Astrocyte (in vitro differentiated cells and primary cell): Measurements from ENCODE around the gene ZBP1. TPM values are rescaled to one million over a fixed set of nuclear protein-coding genes. Genes with fewer than 3 reads are reported as not detected.

ENCODE experiments used
- DNase-seq: peaks from one replicate; pipeline ENCODE4 v3.0.0-alpha.2; 2010; ENCODE audit warnings: low read depth
- FAIRE-seq: peaks from 2 replicates; lab custom pipeline; 2011; peaks lifted over from hg19 to GRCh38; lab: Jason Lieb, UNC
- H2AFZ ChIP-seq: 2 replicates; pipeline ENCODE4 v1.6.0; 2012; ENCODE audit warnings: low read depth, low read length, inconsistent platforms
- H3K27ac ChIP-seq: 2 replicates; pipeline ENCODE4 v1.5.1; 2011; ENCODE audit warnings: low read depth, low read length, inconsistent platforms
- H3K27me3 ChIP-seq: 2 replicates; pipeline ENCODE4 v1.6.0; 2011; ENCODE audit warnings: low read length, inconsistent platforms; ENCODE audit not compliant: insufficient read depth
- H3K36me3 ChIP-seq: 2 replicates; pipeline ENCODE4 v1.5.1; 2011; ENCODE audit warnings: low read length, inconsistent platforms; ENCODE audit not compliant: insufficient read depth
- H3K4me1 ChIP-seq: 2 replicates; pipeline ENCODE4 v1.5.1; 2011; ENCODE audit warnings: low read length, inconsistent platforms; ENCODE audit not compliant: insufficient read depth
- H3K4me2 ChIP-seq: 2 replicates; pipeline ENCODE4 v1.6.0; 2012; ENCODE audit warnings: low read length, inconsistent platforms
- H3K4me3 ChIP-seq: 2 replicates; pipeline ENCODE4 v1.5.1; 2011; ENCODE audit warnings: low read depth, mild to moderate bottlenecking, low read length, inconsistent platforms; ENCODE audit not compliant: insufficient read depth
- H3K79me2 ChIP-seq: 2 replicates; pipeline ENCODE4 v1.6.0; 2012; ENCODE audit warnings: mild to moderate bottlenecking, low read length, inconsistent platforms; ENCODE audit not compliant: insufficient read depth
- H3K9ac ChIP-seq: 2 replicates; pipeline ENCODE4 v1.6.0; 2012; ENCODE audit warnings: mild to moderate bottlenecking, low read length, inconsistent platforms
- H3K9me3 ChIP-seq: 2 replicates; pipeline ENCODE4 v1.5.1; 2012; ENCODE audit warnings: low read depth, mild to moderate bottlenecking, low read length, inconsistent platforms; ENCODE audit not compliant: insufficient read depth
- H4K20me1 ChIP-seq: 2 replicates; pipeline ENCODE4 v1.6.0; 2012; ENCODE audit warnings: low read length, inconsistent platforms; ENCODE audit not compliant: insufficient read depth
- H3K27ac Mint-ChIP-seq: one replicate; pipeline ENCODE4 v1.8.0; 2021; ENCODE audit warnings: mild to moderate bottlenecking, mixed read lengths; ENCODE audit not compliant: unreplicated experiment
- H3K27me3 Mint-ChIP-seq: one replicate; pipeline ENCODE4 v1.8.0; 2021; ENCODE audit warnings: low read depth, mixed read lengths; ENCODE audit not compliant: unreplicated experiment
- H3K36me3 Mint-ChIP-seq: one replicate; pipeline ENCODE4 v1.8.0; 2021; ENCODE audit warnings: low read depth, mixed read lengths; ENCODE audit not compliant: unreplicated experiment
- H3K4me1 Mint-ChIP-seq: one replicate; pipeline ENCODE4 v1.8.0; 2021; ENCODE audit warnings: low read depth, mixed read lengths; ENCODE audit not compliant: unreplicated experiment
- H3K4me3 Mint-ChIP-seq: one replicate; pipeline ENCODE4 v1.8.0; 2021; ENCODE audit warnings: mild to moderate bottlenecking, moderate library complexity, mixed read lengths; ENCODE audit not compliant: unreplicated experiment
- H3K9me3 Mint-ChIP-seq: one replicate; pipeline ENCODE4 v1.8.0; 2021; ENCODE audit warnings: mild to moderate bottlenecking, mixed read lengths; ENCODE audit not compliant: unreplicated experiment
- EZH2 ChIP-seq: IDR thresholded peaks from 2 replicates; pipeline ENCODE4 v1.6.1; 2012; ENCODE audit warnings: mild to moderate bottlenecking, low read length, inconsistent platforms; ENCODE audit not compliant: insufficient read depth
- total RNA-seq: library from RNA; stranded (reverse); gene quantifications from 2 replicates; pipeline ENCODE4 v1.2.1, GENCODE V29; 2021
- TF ChIP-seq, protein P1 (sequence below): IDR thresholded peaks from 2 replicates; pipeline ENCODE4 v1.5.1; 2011; ENCODE audit warnings: low read depth, mild to moderate bottlenecking, inconsistent platforms, low read length, moderate library complexity; ENCODE audit not compliant: insufficient read depth

ZBP1 gene
- total RNA-seq, 1 donor from 2014 or later: not detected

DNA sequence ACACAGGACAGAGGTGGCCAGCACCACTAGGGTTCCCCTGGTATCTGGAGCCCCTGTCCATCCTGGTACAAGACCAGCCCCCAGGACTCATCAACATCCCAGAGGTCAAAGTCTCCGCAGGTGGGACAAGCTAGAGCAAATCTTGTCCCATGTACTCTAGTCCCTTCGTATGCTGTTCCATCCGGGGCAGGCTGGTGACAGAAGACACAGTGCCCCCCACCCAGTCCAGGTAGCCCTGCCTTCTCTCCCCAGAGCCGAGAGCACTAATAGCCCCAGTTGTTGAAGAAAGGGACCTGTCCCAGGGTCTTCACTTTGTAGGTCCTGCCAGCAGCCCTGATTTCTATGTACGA, 38.2 kb downstream of the ZBP1 start:
- no peaks in the 10 kb centered on the region for H3K79me2 ChIP-seq
- no peaks in the 10 kb centered on the region for H3K36me3 ChIP-seq
- peaks cover 7% of the 10 kb centered on the region for H3K9me3 Mint-ChIP-seq
- H3K27me3 Mint-ChIP-seq: peaks cover 53% of the 10 kb centered on the region
- no peak overlapping the region for H3K27ac ChIP-seq
- H3K27me3 ChIP-seq: peaks cover 45% of the 10 kb centered on the region
- peak overlapping the region; percentile 36 for H3K9ac ChIP-seq
- peak overlapping the region; percentile 80 for H3K4me2 ChIP-seq
- H2AFZ ChIP-seq: no peak overlapping the region
- peaks cover 3% of the 10 kb centered on the region for H3K9me3 ChIP-seq
- peaks cover 3% of the 10 kb centered on the region for H3K36me3 Mint-ChIP-seq
- no peak overlapping the region for H3K4me3 Mint-ChIP-seq
- no peak for TF ChIP-seq EZH2
- TF ChIP-seq, protein P1, sequence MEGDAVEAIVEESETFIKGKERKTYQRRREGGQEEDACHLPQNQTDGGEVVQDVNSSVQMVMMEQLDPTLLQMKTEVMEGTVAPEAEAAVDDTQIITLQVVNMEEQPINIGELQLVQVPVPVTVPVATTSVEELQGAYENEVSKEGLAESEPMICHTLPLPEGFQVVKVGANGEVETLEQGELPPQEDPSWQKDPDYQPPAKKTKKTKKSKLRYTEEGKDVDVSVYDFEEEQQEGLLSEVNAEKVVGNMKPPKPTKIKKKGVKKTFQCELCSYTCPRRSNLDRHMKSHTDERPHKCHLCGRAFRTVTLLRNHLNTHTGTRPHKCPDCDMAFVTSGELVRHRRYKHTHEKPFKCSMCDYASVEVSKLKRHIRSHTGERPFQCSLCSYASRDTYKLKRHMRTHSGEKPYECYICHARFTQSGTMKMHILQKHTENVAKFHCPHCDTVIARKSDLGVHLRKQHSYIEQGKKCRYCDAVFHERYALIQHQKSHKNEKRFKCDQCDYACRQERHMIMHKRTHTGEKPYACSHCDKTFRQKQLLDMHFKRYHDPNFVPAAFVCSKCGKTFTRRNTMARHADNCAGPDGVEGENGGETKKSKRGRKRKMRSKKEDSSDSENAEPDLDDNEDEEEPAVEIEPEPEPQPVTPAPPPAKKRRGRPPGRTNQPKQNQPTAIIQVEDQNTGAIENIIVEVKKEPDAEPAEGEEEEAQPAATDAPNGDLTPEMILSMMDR: no peak
- no peak for DNase-seq
- H3K4me1 Mint-ChIP-seq: no peaks in the 10 kb centered on the region
- no peaks in the 10 kb centered on the region for H4K20me1 ChIP-seq
- H3K4me1 ChIP-seq: peaks cover 8% of the 10 kb centered on the region
- FAIRE-seq: no peak
- H3K4me3 ChIP-seq: no peak overlapping the region
- no peak overlapping the region for H3K27ac Mint-ChIP-seq

DNA sequence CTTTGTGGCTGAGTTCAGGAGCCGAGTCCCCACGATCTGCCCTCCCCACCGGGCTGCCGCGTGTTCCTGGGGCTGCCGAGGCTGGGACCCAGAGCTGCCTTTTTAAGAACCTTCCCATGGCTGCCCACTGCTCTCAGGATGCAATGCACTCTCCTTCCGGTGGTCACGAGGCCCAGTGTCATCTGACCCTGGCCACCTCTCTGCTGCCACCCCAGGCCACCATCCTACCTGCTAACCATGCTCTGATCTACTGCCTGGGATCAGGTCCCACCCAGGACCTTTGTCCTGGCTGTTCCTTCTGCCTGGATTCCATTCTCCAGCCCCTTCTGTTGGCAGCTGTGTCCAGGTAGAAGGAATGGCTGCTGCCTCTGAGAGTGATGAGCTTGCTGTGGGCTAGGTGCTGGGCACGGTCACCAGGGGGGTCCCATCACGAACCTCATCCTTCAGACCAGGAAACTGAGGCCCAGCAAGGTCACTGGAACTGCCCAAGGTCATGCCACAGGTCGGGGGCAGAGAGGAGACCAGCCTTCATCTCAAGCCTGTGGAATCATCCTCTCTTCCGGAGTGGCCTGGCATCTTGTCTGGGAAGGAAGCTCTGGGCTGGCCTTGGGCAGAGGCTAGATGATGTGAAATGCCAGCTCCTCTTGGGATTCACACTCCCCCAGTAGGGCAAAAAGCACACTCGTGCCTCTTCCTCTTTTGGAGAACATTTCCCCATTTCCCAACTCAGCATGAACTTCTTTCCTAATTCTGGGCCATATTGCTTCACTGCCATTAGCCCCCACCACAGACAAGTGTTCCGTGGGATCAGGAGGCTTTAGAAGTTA, 38.8 kb downstream of the ZBP1 start:
- no peaks in the 10 kb centered on the region for H4K20me1 ChIP-seq
- H3K4me1 ChIP-seq: peaks cover 8% of the 10 kb centered on the region
- no peak for FAIRE-seq
- Mint-ChIP-seq H3K9me3 (peaks cover 5% of the 10 kb centered on the region), H3K4me1 (no peaks in the 10 kb centered on the region), H3K36me3 (peaks cover 3% of the 10 kb centered on the region), H3K27me3 (peaks cover 49% of the 10 kb centered on the region), H3K4me3 (no peak overlapping the region), H3K27ac (no peak overlapping the region)
- H3K9ac ChIP-seq: peak overlapping the region; percentile 36
- peaks cover 45% of the 10 kb centered on the region for H3K27me3 ChIP-seq
- peaks cover 3% of the 10 kb centered on the region for H3K9me3 ChIP-seq
- no peaks in the 10 kb centered on the region for H3K36me3 ChIP-seq
- H3K4me3 ChIP-seq: no peak overlapping the region
- H3K79me2 ChIP-seq: no peaks in the 10 kb centered on the region
- TF ChIP-seq EZH2: no peak
- TF ChIP-seq, protein P1: no peak
- no peak overlapping the region for H3K4me2 ChIP-seq
- no peak overlapping the region for H2AFZ ChIP-seq
- no peak overlapping the region for H3K27ac ChIP-seq
- DNase-seq: no peak
